GM19468 (cell line): ENCODE results near the gene BNIP3.
"Not testable (repeated sequence)": the region's sequence is repeated elsewhere in the genome, so short reads cannot be mapped to it uniquely, and the experiment has no call there.

Experiments
- ATAC-seq: cut with Tn5 transposase; IDR thresholded peaks from one replicate; pipeline ENCODE4 v1.9.1; 2021; ENCODE audit warnings: mild to moderate bottlenecking, moderate library complexity, moderate number of reproducible peaks; ENCODE audit not compliant: unreplicated experiment; ENCODE audit errors: extremely low read depth

The BNIP3 gene

DNA sequence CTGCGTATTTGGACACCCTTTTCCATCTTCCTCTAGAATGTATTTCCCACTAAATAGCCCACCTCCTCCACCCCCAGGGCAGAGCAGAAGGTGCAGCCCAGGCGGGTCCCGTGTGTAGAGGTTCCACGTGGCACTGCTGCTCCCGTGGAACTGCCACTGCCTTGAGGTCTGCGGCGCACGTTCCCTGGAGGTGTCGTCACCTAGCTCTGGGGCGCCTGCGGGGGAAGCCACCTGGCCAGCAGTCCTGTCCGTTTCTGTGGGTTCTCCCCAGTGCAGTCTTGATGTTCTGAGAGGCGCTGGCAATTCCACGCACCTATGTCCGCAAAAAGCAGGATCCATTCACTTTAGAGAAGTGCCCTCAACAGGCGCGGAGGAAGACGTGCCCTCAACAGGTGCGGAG is 21.9 kb downstream of the BNIP3 start:
- no peak for ATAC-seq

GRCh38 chr10:131955591-131956340 is 26.0 kb downstream of the BNIP3 start:
- no peak for ATAC-seq

GRCh38 chr10:131954356-131954965 is 27.3 kb downstream of the BNIP3 start:
- ATAC-seq, result no peak

DNA sequence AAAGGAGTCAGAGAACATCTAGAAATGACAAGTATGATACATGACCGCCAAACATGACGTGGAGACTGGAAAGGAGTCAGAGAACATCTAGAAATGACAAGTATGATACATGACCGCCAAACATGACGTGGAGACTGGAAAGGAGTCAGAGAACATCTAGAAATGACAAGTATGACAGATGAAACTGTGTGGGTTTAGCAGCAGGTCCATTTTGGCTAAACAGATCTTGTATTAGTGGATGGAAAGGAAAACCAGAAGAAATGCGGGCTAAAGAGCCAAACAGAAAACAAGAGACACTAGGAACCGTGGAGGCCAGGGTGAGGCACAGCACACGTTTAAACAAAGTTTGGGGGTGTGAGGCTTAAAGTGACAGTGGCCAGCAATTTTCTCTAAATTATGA is 31.8 kb downstream of the BNIP3 start:
- ATAC-seq, result not testable (repeated sequence)

- ATAC-seq, result no peak
Observed at GRCh38 chr10:131949041-131949862, 32.5 kb downstream of the BNIP3 start.

- ATAC-seq, result no peak
Observed at GRCh38 chr10:131948501-131948900, 33.2 kb downstream of the BNIP3 start.

DNA sequence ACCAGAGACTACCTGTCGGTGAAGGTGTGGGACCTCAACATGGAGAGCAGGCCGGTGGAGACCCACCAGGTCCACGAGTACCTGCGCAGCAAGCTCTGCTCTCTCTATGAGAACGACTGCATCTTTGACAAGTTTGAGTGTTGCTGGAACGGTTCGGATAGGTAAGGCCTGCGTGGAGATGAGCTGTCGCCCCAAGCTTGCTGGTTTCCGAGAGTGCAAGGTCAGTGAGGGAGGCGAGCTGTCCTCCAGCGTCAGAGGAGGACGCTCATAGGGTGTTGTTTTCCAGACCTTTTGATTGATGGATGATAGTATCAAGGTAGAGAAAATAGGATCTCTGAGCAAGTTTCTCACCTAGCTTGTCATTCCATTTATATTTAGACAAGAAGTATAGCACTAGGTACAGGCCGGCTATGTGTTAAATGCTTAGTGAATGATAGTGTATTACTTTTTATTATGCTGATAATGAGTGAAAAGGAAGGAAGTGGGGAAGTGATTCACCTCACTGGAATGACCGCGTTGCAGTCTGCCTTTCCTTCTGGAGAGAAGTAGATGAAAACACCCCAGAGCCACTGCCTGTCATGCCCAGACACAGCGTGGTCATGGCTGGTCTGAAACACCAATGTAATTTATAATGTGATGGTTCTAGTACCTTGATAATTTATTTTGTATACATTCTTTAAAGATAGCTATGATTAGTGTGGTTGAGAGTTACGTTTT is 33.9 kb downstream of the BNIP3 start:
- ATAC-seq, result no peak

DNA sequence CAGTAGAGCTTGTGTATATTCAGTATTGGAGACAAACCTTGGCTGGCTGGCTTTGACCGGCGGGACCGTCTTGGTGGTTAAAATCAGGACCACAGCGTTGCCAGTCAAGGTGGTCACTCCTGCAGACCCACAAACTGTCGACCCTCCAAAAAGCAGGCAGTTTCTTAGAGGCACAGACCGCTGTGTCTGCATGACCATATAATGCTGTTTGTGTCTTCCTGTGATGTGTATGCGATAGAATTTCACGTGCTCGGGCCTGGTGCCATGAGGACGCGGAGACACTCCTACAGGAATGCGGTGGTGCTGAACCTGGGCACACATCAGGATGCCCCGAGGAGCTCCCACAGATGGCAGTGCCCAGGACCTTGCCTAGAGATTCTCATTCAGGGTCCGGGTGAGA is 34.8 kb downstream of the BNIP3 start:
- ATAC-seq, result no peak

DNA sequence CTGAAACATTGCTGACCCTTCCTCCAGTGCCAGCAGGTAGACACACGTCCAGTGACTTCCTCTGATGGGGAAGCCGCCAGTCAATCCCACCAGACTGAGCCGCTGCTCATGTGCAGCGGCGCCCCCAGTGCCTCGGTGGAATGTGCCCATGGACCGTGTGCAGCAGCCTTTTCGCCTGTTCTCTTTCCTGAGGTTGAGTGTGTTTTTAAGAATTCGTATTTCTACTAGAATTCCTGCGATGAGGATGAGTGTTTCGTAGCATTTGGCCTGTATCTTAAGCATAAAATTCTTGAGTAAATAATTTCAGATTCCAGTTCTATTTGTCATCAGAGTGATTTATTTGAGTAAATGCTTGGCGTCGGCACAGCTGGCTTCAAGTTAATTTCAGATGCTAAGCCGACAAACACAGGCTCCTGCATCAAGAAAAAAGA is 35.4 kb downstream of the BNIP3 start:
- ATAC-seq, result no peak

DNA sequence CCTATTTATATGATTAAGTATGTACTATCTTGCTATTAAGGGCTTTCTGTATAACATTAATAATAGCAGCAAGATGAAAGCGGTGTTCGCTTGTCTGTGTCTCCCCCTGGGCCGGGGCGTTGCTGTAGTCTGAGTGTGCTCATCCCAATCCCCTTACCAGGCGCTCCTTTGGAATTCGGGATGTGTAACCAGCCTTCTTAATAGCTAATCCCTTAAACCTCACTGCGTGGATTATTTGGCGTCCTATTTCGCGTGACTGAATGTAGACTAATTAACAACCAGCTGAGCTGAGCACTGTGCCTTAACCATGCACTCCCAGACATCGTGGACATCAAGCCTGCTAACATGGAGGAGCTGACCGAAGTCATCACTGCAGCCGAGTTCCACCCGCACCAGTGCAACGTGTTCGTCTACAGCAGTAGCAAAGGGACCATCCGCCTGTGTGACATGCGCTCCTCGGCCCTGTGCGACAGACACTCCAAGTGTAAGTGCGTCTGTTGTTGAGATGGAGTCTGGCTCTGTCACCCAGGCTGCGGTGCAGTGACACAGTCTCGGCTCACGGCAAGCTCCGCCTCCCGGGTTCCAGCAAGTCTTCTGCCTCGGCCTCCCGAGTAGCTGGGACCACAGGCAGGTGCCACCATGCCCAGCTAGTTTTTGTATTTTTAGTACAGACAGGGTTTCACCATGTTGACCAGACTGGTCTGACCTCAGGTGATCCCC is 36.6 kb downstream of the BNIP3 start:
- ATAC-seq, result no peak

- ATAC-seq, result no peak
Observed at GRCh38 chr10:131944412-131944811, 37.3 kb downstream of the BNIP3 start.

- ATAC-seq, result no peak
Observed at GRCh38 chr10:131943021-131943814, 38.5 kb downstream of the BNIP3 start.

- ATAC-seq, result no peak
Observed at GRCh38 chr10:131942455-131942854, 39.3 kb downstream of the BNIP3 start.

- ATAC-seq, result no peak
Observed at GRCh38 chr10:131938681-131939080, 43.0 kb downstream of the BNIP3 start.

- no peak for ATAC-seq
Observed at GRCh38 chr10:131937836-131938235, 43.9 kb downstream of the BNIP3 start.

GRCh38 chr10:131936736-131937135 is 45.0 kb downstream of the BNIP3 start:
- ATAC-seq, result no peak

DNA sequence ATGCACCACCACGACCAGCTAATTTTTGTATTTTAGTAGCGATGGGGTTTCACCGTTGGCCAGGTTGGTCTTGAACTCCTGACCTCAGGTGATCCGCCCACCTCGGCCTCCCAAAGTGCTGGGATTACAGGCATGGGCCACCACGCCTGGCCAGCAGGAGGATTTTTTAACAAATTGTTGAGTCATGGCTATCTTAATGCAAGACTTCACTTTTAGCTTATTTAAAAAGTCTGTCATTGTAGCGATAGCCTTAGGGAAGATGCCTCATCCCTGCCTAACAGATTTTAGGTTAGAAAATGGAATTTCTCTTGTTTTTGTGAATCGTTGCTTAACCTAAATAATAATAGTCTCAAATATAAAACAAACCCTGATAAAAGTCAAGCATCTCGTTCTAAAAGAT is 45.4 kb downstream of the BNIP3 start:
- no peak for ATAC-seq

- no peak for ATAC-seq
Observed at GRCh38 chr10:131935260-131935659, 46.5 kb downstream of the BNIP3 start.

DNA sequence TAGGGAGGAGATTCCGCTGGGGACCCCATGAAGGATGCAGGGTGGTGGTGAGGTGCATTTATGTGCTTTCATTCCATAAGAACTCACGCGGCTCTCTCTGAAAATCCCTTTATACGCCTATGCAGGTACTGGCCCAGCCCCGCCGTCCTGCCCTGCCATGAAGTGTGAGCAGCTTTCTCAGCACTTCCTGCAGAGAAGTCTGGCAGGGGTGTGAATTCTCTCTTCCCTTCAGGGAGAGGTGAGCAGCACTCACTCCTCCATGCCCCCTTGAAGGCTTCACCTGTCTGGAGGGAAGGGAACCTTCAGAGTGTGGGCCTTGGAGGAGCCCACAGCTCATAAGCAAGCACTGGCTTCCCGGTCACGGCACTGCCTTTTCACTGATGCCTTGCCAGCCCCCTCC is 47.0 kb downstream of the BNIP3 start:
- no peak for ATAC-seq
